PC-3 (cell line): ENCODE data around the gene CYTH3.

Experiments used
- CTCF ChIP-seq: fragments of 300-600 bp; sonication (generic); conservative IDR thresholded peaks from 2 replicates; pipeline ENCODE4 v1.5.1; 2017; ENCODE audit warnings: antibody characterized with exemption, low read depth, mild to moderate bottlenecking, low read length
- EZH2 ChIP-seq: fragments of 300-600 bp; sonication (generic); IDR thresholded peaks from one replicate; pipeline ENCODE4 v1.6.1; 2017; ENCODE audit warnings: antibody characterized with exemption, mild to moderate bottlenecking, low read length; ENCODE audit not compliant: unreplicated experiment
- EZH2phosphoT487 ChIP-seq: fragments of 300-600 bp; sonication (generic); IDR thresholded peaks from 2 replicates; pipeline ENCODE4 v1.6.1; 2018; ENCODE audit warnings: mild to moderate bottlenecking, antibody characterized with exemption, low read length, borderline replicate concordance

- TF ChIP-seq CTCF = no peak
- no peak for TF ChIP-seq EZH2phosphoT487
- TF ChIP-seq EZH2 = no peak
These were observed 109.6 kb downstream of the CYTH3 start for GRCh38 chr7:6162650-6163366.
